Sigmoid colon (tissue), 4 donors: ENCODE data around the gene RCN2.

ENCODE experiments used
- POLR2AphosphoS5 ChIP-seq, 4 donors: sonication (generic); formaldehyde crosslinking; IDR thresholded peaks; one replicate each; pipeline ENCODE4 v1.6.1; 2017; ENCODE audit warnings: antibody characterized with exemption in 4 of 4
- TF ChIP-seq, protein P1 (sequence below), 4 experiments: fragments of 450-650 bp in 3 of 4; fragments of 200-600 bp in 1 of 4; IDR thresholded peaks; one replicate each; pipeline ENCODE4 v1.5.1; 2016 to 2019; ENCODE audit warnings: antibody characterized with exemption in 4 of 4, mild to moderate bottlenecking in 3 of 4, moderate library complexity in 2 of 4

DNA sequence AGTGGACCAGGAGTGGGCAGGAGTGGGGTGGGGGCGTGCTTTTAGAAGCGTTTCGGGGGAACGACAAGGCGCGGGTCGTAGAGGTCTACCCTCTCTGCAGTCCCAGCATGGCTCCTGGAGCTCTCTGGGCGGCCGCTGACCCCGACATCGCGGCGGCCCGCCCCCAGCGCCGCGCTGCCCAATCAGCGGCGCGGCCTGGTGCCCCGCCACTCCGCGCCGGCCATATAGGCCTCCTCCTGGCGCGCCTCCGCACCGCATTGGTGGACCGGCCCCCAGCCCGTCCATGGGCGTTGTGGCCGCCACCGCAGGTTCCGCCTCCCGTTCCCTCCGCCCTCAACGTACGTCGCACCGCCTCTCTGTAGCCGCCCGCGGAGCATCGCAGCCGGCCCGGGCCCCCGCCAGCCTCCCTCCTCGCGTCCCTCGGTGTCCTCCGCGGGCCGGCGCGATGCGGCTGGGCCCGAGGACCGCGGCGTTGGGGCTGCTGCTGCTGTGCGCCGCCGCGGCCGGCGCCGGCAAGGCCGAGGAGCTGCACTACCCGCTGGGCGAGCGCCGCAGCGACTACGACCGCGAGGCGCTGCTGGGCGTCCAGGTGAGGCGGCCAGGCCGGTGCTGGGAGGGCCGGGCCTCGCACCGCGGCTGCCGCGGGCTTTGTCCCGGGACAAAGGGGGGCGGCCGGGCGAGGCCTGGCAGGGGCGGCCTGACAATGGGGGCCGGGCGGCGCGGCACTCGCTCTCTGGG lies at the start of gene RCN2:
- TF ChIP-seq, protein P1, sequence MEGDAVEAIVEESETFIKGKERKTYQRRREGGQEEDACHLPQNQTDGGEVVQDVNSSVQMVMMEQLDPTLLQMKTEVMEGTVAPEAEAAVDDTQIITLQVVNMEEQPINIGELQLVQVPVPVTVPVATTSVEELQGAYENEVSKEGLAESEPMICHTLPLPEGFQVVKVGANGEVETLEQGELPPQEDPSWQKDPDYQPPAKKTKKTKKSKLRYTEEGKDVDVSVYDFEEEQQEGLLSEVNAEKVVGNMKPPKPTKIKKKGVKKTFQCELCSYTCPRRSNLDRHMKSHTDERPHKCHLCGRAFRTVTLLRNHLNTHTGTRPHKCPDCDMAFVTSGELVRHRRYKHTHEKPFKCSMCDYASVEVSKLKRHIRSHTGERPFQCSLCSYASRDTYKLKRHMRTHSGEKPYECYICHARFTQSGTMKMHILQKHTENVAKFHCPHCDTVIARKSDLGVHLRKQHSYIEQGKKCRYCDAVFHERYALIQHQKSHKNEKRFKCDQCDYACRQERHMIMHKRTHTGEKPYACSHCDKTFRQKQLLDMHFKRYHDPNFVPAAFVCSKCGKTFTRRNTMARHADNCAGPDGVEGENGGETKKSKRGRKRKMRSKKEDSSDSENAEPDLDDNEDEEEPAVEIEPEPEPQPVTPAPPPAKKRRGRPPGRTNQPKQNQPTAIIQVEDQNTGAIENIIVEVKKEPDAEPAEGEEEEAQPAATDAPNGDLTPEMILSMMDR (IDR thresholded peaks at IDR 0.05): no peak
- peak; percentile 56 to 94 (median 87) for TF ChIP-seq POLR2AphosphoS5 (IDR thresholded peaks at IDR 0.05)
